ENCODE results near the gene SPEG. TPM values are rescaled to one million over a fixed set of nuclear protein-coding genes. Genes with fewer than 3 reads are reported as not detected.

The SPEG gene
- total and polyA plus RNA-seq, 2 of the 8 experiments (the other 6 are each of a cell fraction or from before 2014, with no cell fraction given): 19.9 to 32.0 TPM

- TF ChIP-seq ATF2 (IDR thresholded peaks at IDR 0.05; ENCODE audit: low read length) (no peak), CEBPB (IDR thresholded peaks at IDR 0.05; ENCODE audit: low read depth, low read length) (no peak), NANOG (IDR thresholded peaks at IDR 0.05; ENCODE audit: insufficient read depth, low read depth, low read length, poor library complexity, severe bottlenecking) (no peak), CREB1 (IDR thresholded peaks at IDR 0.05) (no peak), MAFK (IDR thresholded peaks at IDR 0.05; ENCODE audit: low read depth, low read length) (no peak), PHF8 (conservative IDR thresholded peaks at IDR 0.05; ENCODE audit: low read depth, low read length) (no peak), EGR1 (IDR thresholded peaks at IDR 0.05; ENCODE audit: borderline replicate concordance, low read depth, low read length) (no peak), KDM4A (IDR thresholded peaks at IDR 0.05; ENCODE audit: low read depth, low read length, severe bottlenecking) (no peak)
Measured at GRCh38 chr2:219468410-219469185, 34.0 kb downstream of the SPEG start (continued).
